HG02623 (cell line): ENCODE results near the gene SLC1A1.
A peak's percentile ranks its signal among the peaks of the same experiment; 100 is the strongest.

ENCODE experiments used
- ATAC-seq: cut with Tn5 transposase; IDR thresholded peaks from one replicate; pipeline ENCODE4 v1.9.1; 2021; ENCODE audit warnings: moderate library complexity; ENCODE audit not compliant: unreplicated experiment

SLC1A1 gene

DNA sequence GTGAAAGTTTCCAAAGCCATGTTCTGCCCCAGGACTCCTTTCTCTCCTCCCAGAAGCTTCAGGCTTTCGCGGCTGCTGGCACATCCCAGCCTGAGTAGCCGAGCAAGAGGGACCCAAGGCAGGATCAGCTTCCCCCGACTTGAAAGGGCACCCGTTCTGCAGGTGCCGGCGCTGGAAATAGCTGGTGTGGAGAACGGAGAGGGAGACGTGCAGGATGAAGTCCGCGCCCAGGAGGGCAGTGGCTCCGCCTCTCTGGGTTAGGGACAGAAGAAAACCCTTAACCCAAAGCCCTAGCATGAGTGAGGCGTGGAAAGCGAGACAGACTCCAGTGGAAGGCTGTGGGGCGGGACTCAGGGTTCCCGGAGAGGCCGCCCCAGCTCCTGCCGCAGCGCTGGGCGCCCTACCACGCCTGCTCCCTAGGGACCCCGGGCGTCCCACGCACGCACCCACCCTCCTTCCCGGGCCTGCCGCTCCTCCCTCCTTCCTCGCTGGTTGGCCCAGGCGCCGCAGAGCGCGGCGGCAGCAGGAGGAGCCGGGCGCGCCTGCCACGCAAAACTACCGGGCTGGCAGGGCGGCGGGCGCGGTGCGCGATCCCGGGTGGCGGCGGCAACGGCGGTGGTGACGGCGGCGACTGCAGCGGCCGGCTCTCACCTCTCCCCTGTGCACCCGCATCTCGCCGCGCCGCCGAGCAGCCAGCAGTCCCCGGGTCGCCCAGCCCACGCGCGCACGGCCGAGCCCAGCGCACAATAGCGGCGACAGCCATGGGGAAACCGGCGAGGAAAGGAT is at the start of gene SLC1A1:
Gene SLC1A1 (plus strand): TSS at position 550 of the 786 bp plus-strand sequence. CDS start 212 bp downstream, at position 762.
- ATAC-seq: peak; percentile 69

DNA sequence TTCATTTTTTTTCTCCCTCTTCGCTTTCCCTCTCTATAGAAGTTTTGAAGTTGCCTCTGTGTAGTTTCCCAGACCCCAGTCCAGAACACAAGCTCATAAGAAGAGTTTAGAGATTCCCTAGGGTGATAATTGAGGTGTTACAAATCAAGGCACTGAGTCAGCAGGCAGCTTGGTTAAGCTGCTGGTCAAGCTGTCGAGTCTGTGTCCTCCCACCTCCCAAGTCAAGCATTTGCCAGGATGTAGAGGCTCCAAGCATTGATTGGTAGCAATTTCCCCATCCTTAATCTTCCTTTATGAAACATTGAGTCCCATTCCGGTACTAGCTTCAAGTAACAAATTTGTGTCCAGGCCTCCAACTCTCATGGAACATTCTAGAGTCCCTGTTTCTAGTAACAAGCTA is 47.5 kb upstream of the SLC1A1 start:
- ATAC-seq: no peak

DNA sequence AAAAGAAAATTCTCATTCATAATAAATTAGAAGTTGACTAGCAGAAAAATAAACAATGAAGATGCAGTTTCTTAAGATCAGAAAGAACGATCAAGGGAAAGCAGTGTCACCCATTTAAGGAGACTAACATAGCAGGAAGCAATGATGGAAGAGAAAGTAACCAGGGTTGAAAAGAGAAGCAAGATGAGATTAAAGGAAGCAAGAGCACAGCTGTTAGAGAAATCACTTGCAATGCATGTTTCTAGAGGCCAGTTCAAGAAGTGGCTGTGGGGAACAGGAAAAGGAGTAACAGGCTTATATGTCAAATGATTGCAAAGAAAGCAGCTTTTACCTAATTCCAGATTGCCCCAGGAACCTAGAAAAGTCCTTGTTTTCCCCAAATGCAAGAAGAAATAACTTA is 46.8 kb upstream of the SLC1A1 start:
- no peak for ATAC-seq

DNA sequence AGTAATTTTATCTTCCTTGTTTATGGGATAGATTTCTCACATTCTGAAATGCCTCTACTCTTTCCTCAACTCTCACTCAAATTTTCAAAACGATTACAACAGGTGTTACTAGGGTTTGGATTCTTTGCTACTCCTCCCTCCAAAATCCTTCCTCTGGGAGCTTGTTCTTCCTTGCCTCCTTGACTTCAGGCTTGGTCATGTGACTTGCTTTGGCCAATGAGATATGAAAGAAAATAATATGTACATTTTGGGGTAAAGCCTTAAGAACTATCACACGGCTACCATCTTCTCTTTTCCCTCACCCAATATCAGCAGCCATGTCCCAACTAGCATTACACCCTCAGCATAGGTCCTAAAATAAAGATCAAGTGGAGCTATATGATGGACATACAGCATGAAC is 28.8 kb upstream of the SLC1A1 start:
- no peak for ATAC-seq

DNA sequence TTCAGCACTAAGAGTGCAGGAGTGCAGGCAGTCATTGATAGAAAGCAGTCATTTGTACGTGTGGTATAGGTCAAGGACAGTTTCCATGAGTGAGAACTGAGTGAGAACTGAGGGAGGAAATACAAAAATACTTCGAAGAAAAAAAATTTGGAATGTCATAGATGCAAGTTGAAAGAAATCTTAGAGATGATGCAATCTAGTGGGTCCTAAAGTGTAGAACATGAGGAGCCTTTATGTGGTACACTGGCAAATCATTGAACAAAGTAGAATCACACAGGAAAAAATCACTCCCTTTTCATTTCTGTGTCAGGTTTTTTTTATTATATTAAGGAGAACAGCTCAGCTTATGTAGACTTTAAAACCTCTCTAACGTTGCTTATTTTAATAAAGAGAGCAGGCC is 26.4 kb upstream of the SLC1A1 start:
- ATAC-seq: no peak

DNA sequence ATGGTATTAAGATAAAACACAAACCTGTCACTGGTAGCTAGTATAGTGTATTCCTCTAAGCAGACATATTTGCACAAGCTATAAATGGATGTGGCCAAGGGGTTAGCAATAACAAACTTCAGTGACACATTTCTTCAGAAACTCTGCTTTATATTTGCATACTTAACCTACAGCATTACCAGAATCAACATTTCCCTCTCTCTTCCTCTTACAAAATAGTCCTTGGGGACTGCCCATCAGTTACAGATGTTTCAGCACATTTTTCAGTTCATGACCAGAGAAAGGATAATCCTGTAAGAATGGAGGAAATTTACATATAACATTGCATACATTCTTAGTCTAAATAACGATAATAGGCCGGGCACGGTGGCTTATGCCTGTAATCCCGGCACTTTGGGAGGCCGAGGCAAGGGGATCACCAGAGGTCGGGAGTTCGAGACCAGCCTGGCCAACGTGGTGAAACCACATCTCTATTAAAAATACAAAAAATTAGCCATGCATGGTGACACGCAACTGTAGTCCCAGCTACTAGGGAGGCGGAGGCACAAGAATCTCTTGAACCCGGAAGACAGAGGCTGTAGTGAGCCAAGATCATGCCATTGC is 25.3 kb upstream of the SLC1A1 start:
- ATAC-seq: peak; percentile 90

DNA sequence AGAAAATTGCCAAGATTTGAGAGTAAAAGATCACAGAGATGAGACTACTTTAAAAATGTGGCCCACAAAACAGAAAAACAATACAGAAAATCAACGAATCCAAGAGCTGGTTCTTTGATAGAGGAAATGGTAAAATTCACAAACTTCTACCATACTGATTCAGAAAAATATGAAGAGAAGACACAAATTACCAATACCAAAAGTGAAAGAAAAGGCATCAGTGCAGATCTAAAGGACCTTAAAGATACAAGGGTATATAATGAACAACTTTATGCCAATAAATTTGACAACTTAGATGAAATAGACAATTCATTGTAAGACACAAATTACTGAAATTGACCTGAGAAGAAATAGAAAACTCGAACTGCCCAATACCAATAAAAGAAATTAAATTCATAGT is 24.4 kb upstream of the SLC1A1 start:
- ATAC-seq: no peak

DNA sequence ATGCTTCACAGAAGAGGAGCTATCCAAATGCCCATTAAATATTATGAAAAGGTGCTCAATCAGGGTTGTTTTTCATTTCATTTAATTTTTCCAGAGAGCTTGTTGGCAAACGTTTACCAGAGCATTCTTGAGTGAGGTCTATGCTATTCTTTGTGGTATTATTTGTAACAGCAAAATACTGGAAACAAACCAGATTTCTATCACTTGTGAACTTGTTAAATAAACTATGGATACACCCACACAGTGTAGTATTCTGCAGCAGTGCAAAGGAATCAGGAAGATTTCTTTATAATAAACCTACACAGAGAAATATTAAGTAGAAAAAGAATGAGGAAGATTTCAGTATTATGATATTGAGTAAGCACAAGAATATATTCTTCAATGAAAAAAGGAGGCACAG is 15.0 kb upstream of the SLC1A1 start:
- no peak for ATAC-seq

DNA sequence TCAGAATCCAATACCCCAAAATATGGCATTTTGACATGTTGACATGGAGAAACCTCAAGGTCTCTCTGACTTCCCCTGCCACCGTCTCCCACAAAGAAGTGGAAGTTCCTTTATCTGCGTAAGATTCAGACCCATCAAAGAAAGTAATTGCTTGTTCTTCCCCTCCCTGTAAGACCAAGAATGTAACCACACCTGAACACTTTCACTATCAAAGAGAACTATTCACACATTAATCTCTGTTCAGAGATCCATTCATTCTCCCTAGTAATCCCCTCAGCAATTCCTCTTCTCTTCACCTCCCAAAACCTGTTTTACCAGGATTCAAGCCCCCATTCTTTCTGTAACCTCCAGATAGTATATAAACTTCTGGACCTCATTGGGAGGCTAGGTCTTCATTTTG is 4.1 kb upstream of the SLC1A1 start:
- ATAC-seq: no peak

DNA sequence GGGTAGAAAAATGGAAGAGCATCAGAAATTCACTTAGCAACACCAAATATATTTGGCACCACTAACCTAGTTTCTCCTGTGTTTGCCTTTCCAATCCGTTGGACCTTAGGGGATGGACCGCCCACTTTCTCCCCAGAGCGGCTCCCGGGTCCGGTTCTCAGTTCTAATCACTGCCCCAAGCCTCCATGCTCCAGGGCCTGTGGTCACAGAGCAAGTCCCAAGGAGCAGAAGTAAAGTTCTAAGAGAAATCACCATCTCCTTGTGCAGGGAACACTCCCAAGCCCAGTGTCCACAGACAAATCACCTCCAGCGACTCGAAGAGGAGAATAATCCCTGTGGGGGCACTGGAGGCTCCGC is 728 bp upstream of the SLC1A1 start:
- ATAC-seq: no peak

DNA sequence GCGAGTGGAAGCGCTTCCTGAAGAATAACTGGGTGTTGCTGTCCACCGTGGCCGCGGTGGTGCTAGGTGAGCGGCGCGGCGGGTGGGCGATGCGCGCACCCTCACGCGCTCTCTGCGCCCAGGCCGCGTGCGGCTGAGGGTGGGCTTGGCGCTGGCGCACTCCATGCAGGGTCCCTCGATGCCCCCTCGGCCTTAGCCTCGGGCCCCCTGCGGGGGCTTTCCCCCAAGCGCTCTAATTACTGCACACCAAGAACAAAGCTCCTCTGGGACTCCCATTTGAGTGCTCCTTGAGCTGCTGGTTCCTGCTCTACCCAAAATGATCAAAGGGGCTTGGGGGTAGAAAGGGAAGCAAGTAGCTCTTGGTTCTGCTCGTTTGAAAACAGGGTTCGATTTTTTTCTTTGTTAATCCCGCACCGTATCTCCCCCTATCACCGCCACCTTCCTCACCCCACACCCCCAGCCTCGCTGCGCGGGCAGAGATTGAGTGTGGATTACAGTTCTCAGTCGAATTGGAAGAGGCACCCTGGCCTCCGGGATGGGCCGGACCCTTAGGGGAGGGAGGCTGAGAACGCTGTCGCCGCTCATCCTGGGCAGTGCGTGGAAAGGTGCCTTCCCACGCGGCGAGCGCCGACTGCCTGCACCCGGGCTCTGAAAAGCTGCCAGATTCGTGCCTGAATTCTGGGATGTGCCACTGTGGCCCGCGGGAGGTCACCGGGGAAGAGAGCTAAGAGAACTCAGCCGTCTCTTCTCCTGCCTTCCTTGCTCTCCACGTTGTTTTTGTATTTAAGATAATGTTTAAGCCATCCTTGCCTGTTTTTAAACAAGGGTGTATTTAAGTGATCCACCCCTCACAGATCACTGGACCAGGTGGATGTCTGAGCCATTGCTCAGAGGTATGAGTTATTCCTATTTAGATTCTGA is 697 bp downstream of the SLC1A1 start:
- peak; percentile 11 for ATAC-seq

DNA sequence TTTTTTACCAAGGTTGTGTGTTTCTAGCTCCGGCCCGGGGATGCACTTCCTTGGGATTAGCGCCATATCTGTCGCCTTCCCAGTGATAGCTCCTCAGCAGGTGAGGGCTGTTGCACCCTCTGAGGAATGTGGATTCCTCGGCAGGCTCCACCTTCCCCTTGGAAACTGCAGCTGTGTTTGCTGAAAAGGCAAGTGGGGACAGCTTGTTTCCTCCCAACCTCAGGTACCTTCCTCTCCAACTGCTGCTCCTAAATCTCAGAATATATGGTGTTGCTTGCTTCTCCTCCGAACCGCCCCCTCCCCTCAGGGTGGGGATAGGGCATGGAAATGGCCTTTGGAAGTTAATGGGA is 1.3 kb downstream of the SLC1A1 start:
- no peak for ATAC-seq

DNA sequence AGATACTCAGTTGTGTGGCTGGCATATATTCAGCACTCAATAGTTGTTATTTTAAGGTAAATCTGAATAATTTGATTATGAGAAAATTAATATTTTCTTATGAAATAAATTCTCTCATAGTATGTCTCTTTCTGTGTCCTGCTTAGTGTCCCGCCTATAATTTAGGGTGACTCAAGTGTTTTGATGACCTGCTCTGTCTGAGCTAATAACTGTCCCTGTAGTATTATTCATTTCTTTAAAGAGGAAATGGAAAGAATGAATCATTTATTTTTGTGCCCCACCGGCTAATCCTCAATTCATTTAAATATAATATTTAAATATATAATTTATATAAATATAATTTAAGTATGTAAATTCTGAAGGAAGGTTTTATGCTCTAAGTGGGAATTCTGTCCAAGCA is 4.1 kb downstream of the SLC1A1 start:
- no peak for ATAC-seq

DNA sequence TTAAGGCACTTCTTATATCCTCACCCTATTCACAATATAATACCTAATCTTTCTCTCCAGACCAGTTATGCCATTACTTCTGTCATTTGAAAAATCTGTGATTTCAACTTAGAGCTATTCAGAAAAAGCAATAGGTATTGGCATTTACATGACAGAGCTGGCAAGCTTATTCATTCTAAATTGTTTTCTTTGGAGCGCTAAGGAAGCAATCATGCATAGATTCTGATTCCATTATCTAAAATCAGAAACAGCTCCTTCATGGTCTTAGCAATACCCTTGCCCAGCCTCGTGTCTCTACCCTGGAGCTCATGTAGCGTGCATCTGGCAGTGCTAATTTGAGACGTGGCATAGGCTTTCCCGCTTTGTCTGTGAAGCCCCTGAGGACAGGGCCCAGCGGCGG is 4.5 kb downstream of the SLC1A1 start:
- ATAC-seq: no peak

DNA sequence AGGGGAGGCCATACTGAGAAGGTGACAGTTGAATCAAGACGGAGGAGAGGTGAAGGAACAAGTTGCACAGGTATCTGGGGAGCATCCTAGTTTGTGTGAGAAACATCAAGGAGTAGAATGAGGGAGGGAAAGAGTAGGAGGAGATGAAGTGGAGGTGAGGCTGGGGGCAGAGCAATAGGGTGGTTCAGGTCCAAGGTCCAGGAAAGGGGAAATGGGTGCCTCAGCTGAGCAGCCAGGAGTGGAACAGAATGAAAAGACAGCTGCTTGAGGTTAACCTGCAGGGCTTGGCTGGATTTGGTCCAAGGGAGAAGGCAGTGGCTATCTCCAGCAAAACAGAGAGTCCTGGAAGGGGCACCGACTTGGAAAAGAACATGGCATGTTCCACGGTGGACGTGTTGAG is 5.3 kb downstream of the SLC1A1 start:
- ATAC-seq: no peak

DNA sequence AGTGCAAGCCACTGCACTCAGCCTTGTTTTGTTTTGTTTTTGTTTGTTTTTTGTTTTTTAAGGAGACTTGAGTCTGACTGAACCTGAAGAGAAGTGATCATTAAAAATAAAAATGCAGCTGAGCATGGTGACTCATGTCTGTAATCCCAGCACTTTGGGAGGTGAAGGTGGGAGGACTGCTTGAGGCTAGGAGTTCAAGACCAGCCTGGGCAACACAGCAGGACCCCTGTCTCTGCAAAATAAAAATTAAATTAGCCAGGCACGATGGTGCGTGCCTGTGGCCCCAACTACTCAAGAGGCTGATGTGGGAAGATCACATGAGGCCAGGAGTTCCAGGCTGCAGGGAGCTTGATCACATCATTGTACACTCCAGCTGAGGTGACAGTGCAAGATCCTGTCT is 6.2 kb downstream of the SLC1A1 start:
- ATAC-seq: no peak

DNA sequence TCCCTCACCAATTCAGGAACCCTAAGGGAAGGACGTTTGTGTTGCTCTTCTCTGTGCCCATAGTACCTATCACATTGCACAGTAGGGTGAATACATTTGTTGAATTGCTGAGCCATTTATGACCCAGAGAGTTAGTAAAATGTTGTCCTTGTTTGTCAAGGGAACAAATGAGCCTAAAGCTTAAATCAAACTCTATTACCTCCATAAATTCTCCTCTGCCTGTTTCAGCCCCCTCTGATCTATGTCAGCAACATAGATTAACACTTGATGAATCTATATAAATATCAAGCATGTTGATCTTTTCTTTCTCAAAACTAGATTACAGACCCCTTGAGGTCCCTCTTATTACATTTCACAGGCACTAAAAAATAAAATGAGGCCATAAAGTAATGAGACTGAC is 7.1 kb downstream of the SLC1A1 start:
- ATAC-seq: no peak

DNA sequence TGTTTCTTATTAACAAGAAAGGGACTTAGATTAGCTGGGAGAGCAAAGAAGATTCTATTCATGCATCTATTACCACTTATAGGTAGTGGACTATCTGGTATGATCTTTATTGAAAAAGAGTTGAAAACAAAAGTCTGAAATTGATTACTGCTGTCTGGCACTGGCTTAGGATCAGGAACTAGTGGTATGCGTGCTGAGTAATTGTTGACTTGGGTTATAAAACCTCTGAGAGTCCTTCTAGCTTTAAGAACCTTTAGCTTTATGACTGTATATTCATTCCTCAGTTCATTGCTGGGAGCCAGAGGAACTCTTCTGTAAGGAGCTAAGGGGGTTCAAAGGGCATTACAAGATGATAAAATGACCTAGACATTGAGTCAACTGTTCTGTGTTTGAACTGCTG is 7.6 kb downstream of the SLC1A1 start:
- ATAC-seq: no peak

DNA sequence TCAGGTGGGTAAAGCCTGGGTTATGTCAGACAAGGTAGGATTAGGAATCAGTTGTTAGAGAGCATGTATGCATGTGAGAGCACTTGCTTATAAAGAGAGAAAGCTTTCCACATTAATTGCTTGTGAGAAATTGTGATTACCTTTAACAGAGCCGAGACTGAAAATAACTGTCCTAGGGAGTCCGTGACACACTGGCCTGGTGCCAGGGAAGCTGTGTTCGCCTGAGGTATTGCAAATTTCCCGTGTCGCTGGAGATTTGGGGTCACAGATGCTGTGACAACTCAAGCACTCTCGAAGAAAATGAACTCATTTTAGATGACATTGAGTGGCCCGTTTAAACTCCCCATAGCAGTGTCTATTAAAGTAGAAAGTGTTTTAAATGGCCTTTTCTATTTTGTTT is 9.6 kb downstream of the SLC1A1 start:
- no peak for ATAC-seq

DNA sequence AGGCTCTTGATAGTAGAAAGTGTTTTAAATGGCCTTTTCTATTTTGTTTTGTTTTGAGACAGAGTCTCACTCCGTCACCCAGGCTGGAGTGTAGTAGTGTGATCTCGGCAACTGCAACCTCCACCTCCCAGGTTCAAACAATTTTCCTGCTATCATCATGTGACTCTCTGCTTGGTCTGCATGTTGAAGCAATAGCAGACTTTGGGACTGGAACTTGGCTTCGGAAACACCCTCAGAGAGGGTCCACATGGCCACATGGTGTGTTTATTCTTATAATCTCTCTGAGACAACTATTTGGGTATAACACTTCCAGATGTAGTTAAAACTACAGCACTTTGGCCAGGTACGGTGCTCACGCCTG is 10.9 kb downstream of the SLC1A1 start:
- ATAC-seq: no peak

DNA sequence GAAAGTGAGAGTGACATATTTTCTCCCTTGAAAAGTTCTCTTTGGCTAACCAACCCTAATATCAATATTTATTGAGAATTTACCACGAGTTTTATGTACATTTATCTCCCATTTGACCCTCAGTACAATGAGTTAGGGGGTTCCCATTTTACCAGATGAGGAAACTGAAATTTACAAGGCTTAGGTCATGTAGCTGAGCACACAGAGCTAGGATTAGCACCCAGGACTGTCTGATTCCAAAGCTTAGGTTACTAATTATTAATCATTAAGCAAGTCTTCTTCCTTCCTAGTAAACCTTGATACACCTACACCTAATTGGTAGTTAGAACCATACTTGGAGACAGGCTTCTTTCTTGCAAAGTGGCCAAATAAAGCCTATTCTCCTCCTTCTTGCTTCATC is 12.2 kb downstream of the SLC1A1 start:
- no peak for ATAC-seq

DNA sequence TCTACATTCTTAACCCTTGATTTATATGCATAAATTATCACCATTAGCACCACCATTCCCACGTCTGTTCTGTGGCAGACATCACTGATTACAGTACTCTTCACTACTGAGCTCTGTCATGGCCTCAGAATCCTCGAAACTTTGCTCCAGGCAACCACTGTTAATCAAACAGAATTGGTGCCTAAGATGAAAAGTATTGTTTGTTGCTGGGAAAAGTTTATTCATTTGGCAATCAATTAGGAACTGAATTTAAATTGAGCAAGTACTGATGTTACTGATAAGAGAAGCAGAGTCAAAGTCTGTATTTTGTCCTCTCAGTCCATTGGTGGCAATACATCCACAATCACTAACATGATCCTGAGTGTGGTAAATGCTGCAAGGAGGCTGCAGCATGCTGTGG is 12.8 kb downstream of the SLC1A1 start:
- no peak for ATAC-seq
